ENCODE measurements around the gene E2F6. TPM values are rescaled to one million over a fixed set of nuclear protein-coding genes. Genes with fewer than 3 reads are reported as not detected.

Gene E2F6
- total and polyA plus RNA-seq, 4 donors: 3.5 to 7.7 (median 4.8) TPM

DNA sequence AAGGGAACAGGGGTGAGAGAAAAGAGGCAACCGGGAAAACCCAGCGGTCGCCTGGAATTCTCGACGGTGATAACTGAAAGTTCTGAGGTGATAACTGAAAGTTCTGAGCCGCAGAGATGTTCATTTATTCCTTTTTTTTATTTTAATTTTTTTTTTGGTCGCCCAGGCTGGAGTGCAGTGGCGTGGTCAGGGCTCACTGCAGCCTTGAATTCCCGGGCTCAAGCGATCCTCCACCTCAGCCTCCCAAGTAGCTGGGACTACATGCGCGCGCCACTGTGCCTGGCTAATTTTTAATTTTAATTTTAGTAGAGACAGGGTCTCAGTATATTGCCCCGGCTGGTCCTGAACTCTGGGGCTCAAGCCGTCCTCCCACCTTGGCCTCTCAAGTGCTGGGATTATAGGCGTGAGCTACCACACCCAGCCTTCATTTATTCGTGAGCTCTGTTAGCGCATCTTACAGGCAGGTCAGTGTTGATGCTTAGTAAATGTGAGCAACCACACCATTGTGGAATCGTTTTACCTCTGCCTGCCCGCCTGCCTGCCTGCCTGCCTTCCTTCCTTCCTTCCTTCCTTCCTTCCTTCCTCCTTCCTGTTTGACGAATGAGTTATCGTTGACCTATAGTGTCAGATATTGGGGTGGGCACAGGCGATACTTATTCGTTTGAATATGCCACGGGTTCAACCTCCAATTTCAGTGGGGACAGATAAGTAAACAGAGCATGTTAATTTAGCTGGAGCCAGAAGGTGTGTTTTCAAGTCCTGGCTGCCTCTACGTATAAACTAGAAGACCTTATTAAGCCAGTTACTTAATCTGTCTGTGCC, 557 bp upstream of the E2F6 start:
- TF ChIP-seq JUND (IDR thresholded peaks at IDR 0.05) (peak in 1 of 2 donors; percentile 4), FOXA1 (IDR thresholded peaks at IDR 0.05) (no peak), NR2F2 (IDR thresholded peaks at IDR 0.05) (peak; percentile 1), SP1 (IDR thresholded peaks at IDR 0.05) (no peak), RXRA (IDR thresholded peaks at IDR 0.05) (no peak)
- TF ChIP-seq, protein P1, sequence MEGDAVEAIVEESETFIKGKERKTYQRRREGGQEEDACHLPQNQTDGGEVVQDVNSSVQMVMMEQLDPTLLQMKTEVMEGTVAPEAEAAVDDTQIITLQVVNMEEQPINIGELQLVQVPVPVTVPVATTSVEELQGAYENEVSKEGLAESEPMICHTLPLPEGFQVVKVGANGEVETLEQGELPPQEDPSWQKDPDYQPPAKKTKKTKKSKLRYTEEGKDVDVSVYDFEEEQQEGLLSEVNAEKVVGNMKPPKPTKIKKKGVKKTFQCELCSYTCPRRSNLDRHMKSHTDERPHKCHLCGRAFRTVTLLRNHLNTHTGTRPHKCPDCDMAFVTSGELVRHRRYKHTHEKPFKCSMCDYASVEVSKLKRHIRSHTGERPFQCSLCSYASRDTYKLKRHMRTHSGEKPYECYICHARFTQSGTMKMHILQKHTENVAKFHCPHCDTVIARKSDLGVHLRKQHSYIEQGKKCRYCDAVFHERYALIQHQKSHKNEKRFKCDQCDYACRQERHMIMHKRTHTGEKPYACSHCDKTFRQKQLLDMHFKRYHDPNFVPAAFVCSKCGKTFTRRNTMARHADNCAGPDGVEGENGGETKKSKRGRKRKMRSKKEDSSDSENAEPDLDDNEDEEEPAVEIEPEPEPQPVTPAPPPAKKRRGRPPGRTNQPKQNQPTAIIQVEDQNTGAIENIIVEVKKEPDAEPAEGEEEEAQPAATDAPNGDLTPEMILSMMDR (IDR thresholded peaks at IDR 0.05; ENCODE audit: low read depth, low read length, missing input control): no peak
- TF ChIP-seq, protein P2, sequence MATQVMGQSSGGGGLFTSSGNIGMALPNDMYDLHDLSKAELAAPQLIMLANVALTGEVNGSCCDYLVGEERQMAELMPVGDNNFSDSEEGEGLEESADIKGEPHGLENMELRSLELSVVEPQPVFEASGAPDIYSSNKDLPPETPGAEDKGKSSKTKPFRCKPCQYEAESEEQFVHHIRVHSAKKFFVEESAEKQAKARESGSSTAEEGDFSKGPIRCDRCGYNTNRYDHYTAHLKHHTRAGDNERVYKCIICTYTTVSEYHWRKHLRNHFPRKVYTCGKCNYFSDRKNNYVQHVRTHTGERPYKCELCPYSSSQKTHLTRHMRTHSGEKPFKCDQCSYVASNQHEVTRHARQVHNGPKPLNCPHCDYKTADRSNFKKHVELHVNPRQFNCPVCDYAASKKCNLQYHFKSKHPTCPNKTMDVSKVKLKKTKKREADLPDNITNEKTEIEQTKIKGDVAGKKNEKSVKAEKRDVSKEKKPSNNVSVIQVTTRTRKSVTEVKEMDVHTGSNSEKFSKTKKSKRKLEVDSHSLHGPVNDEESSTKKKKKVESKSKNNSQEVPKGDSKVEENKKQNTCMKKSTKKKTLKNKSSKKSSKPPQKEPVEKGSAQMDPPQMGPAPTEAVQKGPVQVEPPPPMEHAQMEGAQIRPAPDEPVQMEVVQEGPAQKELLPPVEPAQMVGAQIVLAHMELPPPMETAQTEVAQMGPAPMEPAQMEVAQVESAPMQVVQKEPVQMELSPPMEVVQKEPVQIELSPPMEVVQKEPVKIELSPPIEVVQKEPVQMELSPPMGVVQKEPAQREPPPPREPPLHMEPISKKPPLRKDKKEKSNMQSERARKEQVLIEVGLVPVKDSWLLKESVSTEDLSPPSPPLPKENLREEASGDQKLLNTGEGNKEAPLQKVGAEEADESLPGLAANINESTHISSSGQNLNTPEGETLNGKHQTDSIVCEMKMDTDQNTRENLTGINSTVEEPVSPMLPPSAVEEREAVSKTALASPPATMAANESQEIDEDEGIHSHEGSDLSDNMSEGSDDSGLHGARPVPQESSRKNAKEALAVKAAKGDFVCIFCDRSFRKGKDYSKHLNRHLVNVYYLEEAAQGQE (IDR thresholded peaks at IDR 0.05): no peak
- TF ChIP-seq, protein P3, sequence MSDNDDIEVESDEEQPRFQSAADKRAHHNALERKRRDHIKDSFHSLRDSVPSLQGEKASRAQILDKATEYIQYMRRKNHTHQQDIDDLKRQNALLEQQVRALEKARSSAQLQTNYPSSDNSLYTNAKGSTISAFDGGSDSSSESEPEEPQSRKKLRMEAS (IDR thresholded peaks at IDR 0.05): no peak
- peaks cover 6 to 23% (median 14%) of the 10 kb centered on the region in 4 donors for H3K4me1 ChIP-seq (ENCODE audit: control insufficient read depth in 4 of 4, insufficient read depth in 4 of 4, low read length in 3 of 4)
- 40% methylated on average over 26 of the region's 26 CpGs for WGBS
- no peak for DNase-seq (ENCODE audit: low spot score)
- H3K27ac ChIP-seq (ENCODE audit: low read depth in 1 of 2, low read length in 2 of 2): peak overlapping the region in 1 of 2 donors; percentile 89
- no peaks in the 10 kb centered on the region for H3K27me3 ChIP-seq (ENCODE audit: control insufficient read depth in 4 of 4, insufficient read depth in 4 of 4, low read length in 3 of 4)
- H3K9me3 ChIP-seq (ENCODE audit: control insufficient read depth in 4 of 4, low read length in 3 of 4): no peaks in the 10 kb centered on the region
- H3K9ac ChIP-seq (ENCODE audit: low read depth in 1 of 2, low read length in 2 of 2): peak overlapping the region in 1 of 2 donors; percentile 21
- H3K4me3 ChIP-seq (ENCODE audit: low read depth in 1 of 3, low read length in 3 of 3): peak overlapping the region; percentile 67 to 94 (median 80)
- H3K36me3 ChIP-seq (ENCODE audit: control insufficient read depth in 4 of 4, insufficient read depth in 3 of 4, low read depth in 1 of 4, low read length in 3 of 4): no peaks in the 10 kb centered on the region

DNA sequence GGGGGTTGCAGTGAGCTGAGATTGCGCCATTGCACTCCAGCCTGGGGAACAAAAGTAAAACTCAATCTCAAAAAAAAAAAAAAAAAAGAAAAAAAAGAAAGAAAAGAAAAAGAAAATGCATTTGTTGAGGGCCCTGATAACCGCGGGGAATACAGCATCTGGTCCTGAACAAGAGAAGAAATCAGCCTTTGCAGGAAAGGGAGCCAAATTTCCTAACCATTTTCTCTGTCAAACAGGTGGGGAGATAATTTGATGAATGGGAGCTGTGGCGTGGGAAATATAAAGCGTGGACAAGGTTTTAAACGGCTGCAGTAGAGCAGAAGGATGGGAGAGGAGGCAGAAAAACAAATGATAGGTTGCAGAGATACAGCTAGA, 864 bp downstream of the E2F6 start:
- Histone ChIP-seq H3K27me3 (ENCODE audit: control insufficient read depth in 4 of 4, insufficient read depth in 4 of 4, low read length in 3 of 4) (no peaks in the 10 kb centered on the region), H3K4me1 (ENCODE audit: control insufficient read depth in 4 of 4, insufficient read depth in 4 of 4, low read length in 3 of 4) (peaks cover 8 to 23% (median 14%) of the 10 kb centered on the region in 4 donors), H3K4me3 (ENCODE audit: low read depth in 1 of 3, low read length in 3 of 3) (peak overlapping the region; percentile 79 to 94 (median 80)), H3K9ac (ENCODE audit: low read depth in 1 of 2, low read length in 2 of 2) (peak overlapping the region; percentile 35 to 61), H3K36me3 (ENCODE audit: control insufficient read depth in 4 of 4, insufficient read depth in 3 of 4, low read depth in 1 of 4, low read length in 3 of 4) (no peaks in the 10 kb centered on the region), H3K27ac (ENCODE audit: low read depth in 1 of 2, low read length in 2 of 2) (peak overlapping the region; percentile 85 to 89), H3K9me3 (ENCODE audit: control insufficient read depth in 4 of 4, low read length in 3 of 4) (no peaks in the 10 kb centered on the region)
- TF ChIP-seq, protein P3 (IDR thresholded peaks at IDR 0.05): no peak
- TF ChIP-seq, protein P1 (IDR thresholded peaks at IDR 0.05; ENCODE audit: low read depth, low read length, missing input control): no peak
- TF ChIP-seq, protein P4, sequence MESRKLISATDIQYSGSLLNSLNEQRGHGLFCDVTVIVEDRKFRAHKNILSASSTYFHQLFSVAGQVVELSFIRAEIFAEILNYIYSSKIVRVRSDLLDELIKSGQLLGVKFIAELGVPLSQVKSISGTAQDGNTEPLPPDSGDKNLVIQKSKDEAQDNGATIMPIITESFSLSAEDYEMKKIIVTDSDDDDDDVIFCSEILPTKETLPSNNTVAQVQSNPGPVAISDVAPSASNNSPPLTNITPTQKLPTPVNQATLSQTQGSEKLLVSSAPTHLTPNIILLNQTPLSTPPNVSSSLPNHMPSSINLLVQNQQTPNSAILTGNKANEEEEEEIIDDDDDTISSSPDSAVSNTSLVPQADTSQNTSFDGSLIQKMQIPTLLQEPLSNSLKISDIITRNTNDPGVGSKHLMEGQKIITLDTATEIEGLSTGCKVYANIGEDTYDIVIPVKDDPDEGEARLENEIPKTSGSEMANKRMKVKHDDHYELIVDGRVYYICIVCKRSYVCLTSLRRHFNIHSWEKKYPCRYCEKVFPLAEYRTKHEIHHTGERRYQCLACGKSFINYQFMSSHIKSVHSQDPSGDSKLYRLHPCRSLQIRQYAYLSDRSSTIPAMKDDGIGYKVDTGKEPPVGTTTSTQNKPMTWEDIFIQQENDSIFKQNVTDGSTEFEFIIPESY (IDR thresholded peaks at IDR 0.05): no peak
- TF ChIP-seq YY1 (IDR thresholded peaks at IDR 0.05): no peak
- TF ChIP-seq NR2F2 (IDR thresholded peaks at IDR 0.05): no peak
- TF ChIP-seq RXRA (IDR thresholded peaks at IDR 0.05): no peak
- no peak for TF ChIP-seq SP1 (IDR thresholded peaks at IDR 0.05)
- no peak for TF ChIP-seq RAD21 (IDR thresholded peaks at IDR 0.05)
- no peak for TF ChIP-seq TAF1 (conservative IDR thresholded peaks at IDR 0.05)
- no peak for TF ChIP-seq JUND (IDR thresholded peaks at IDR 0.05)
- TF ChIP-seq HNF4G (IDR thresholded peaks at IDR 0.05): no peak
- no peak for TF ChIP-seq GABPA (IDR thresholded peaks at IDR 0.05 in 1 of 2, conservative IDR thresholded peaks at IDR 0.05 in 1 of 2)
- no peak for TF ChIP-seq EGR1 (IDR thresholded peaks at IDR 0.05; ENCODE audit: low read depth in 2 of 2)
- no peak for TF ChIP-seq FOXA1 (IDR thresholded peaks at IDR 0.05)
- no peak for TF ChIP-seq FOXA2 (IDR thresholded peaks at IDR 0.05)
- TF ChIP-seq, protein P5, sequence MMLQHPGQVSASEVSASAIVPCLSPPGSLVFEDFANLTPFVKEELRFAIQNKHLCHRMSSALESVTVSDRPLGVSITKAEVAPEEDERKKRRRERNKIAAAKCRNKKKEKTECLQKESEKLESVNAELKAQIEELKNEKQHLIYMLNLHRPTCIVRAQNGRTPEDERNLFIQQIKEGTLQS (IDR thresholded peaks at IDR 0.05): no peak
- 54% methylated on average over 6 of the region's 6 CpGs for WGBS
- DNase-seq (ENCODE audit: low spot score): no peak
